K562 (cell line): ENCODE results near the gene MAP3K14. TPM values are rescaled to one million over a fixed set of nuclear protein-coding genes. Genes with fewer than 3 reads are reported as not detected.

Source experiments
- CSDE1 ChIP-seq, 2 experiments: fragments of 450-650 bp; IDR thresholded peaks; 2 replicates each; pipeline ENCODE4 v1.6.1; 2016; ENCODE audit warnings: mild to moderate bottlenecking in 1 of 2
- HBP1 ChIP-seq: fragments of 450-650 bp; formaldehyde crosslinking; IDR thresholded peaks from 2 replicates; pipeline ENCODE4 v1.4.0; 2022; ENCODE audit warnings: missing genetic modification characterization
- IRF1 ChIP-seq: sonication (generic); formaldehyde crosslinking; IDR thresholded peaks from 2 replicates; pipeline ENCODE4 v1.8.0; 2022; ENCODE audit warnings: missing genetic modification reagents, mild to moderate bottlenecking, borderline replicate concordance
- MCM7 ChIP-seq, 2 experiments: fragments of 450-650 bp; IDR thresholded peaks; 2 replicates each; pipeline ENCODE4 v1.6.1; 2016 to 2018
- MLLT1 ChIP-seq, 2 experiments: fragments of 450-650 bp; IDR thresholded peaks; 2 replicates each; pipeline ENCODE4 v1.6.1; 2016
- NCOR1 ChIP-seq: fragments of 450-650 bp; IDR thresholded peaks from 2 replicates; pipeline ENCODE4 v1.6.1; 2016; ENCODE audit warnings: mild to moderate bottlenecking, moderate library complexity
- OTX1 ChIP-seq: fragments of 450-650 bp; formaldehyde crosslinking; IDR thresholded peaks from 2 replicates; pipeline ENCODE4 v1.4.0; 2022; ENCODE audit warnings: mild to moderate bottlenecking
- PATZ1 ChIP-seq: fragments of 250-450 bp; sonication (Bioruptor Pico); IDR thresholded peaks from 2 replicates; pipeline ENCODE4 v1.5.0; 2020; ENCODE audit warnings: mild to moderate bottlenecking, borderline replicate concordance
- SRSF9 ChIP-seq: fragments of 200-400 bp; formaldehyde crosslinking; IDR thresholded peaks from 2 replicates; pipeline ENCODE4 v1.6.1; 2017; ENCODE audit warnings: low read depth, low read length, borderline replicate concordance
- TAF15 ChIP-seq: fragments of 200-400 bp; formaldehyde crosslinking; IDR thresholded peaks from 2 replicates; pipeline ENCODE4 v1.6.1; 2017; ENCODE audit warnings: mild to moderate bottlenecking, low read depth, low read length, moderate library complexity
- ZBTB8A ChIP-seq: fragments of 450-650 bp; IDR thresholded peaks from 2 replicates; pipeline ENCODE4 v1.6.1; 2018; ENCODE audit warnings: mild to moderate bottlenecking, moderate library complexity; ENCODE audit not compliant: partially characterized antibody
- ZNF398 ChIP-seq: fragments of 250-450 bp; sonication (Bioruptor Pico); IDR thresholded peaks from 2 replicates; pipeline ENCODE4 v1.8.0; 2021; ENCODE audit warnings: moderate library complexity, mild to moderate bottlenecking, inconsistent platforms
- ZNF518B ChIP-seq: fragments of 250-450 bp; sonication (Bioruptor Pico); IDR thresholded peaks from 2 replicates; pipeline ENCODE4 v1.5.0; 2021; ENCODE audit warnings: mild to moderate bottlenecking, moderate library complexity
- ZNF584 ChIP-seq: fragments of 200-800 bp; sonication (Bioruptor generic); IDR thresholded peaks from 2 replicates; pipeline ENCODE4 v1.6.1; 2016; ENCODE audit warnings: low read depth, mild to moderate bottlenecking, missing genetic modification characterization, missing compliant biosample characterization
- ZNF780A ChIP-seq: fragments of 250-450 bp; sonication (Bioruptor Pico); IDR thresholded peaks from 2 replicates; pipeline ENCODE4 v1.5.0; 2021; ENCODE audit warnings: mild to moderate bottlenecking
- polyA plus RNA-seq, 8 experiments: library from polyadenylated mRNA; depleted of rRNA in 4 of 8; stranded (reverse) in 5 of 8; unstranded in 3 of 8; fragments of >200 nt; fragmentation: Nextera tagmentation in 2 of 8; fragmentation: Illumina TruSeq in 1 of 8; extraction: Ambion mirVana in 2 of 8; extraction: Trizol in 1 of 8; gene quantifications; 2 replicates each; pipeline versions ENCODE4 v1.2.1 to v1.2.3, GENCODE V29; 2011 to 2014; ENCODE audit warnings: inconsistent platforms in 1 of 8, missing spikeins in 1 of 8
- total RNA-seq, 7 experiments: library from RNA; depleted of rRNA in 6 of 7; stranded (reverse); fragments of >200 nt in 6 of 7; fragmentation: Illumina TruSeq in 2 of 7; extraction: Trizol in 2 of 7; gene quantifications; 2 replicates each; pipeline versions ENCODE4 v1.2.1 to v1.2.3, GENCODE V29; 2011 to 2021; ENCODE audit warnings: low replicate concordance in 1 of 7

Gene MAP3K14
- total and polyA plus RNA-seq, 9 of the 15 experiments (the other 6 are each of a cell fraction or from before 2014, with no cell fraction given) = 0.45 to 8.7 (median 3.2) TPM

GRCh38 chr17:45345554-45346215, 28.9 kb upstream of the MAP3K14 start (continued):
- TF ChIP-seq IRF1 (CRISPR knock-in tag) (no peak), ZNF584 (CRISPR knock-in tag) (0 out of 2 replicates have a peak, but pooled peaks have one; percentile 64), ZBTB8A (no peak), CSDE1 (IDR thresholded peaks at IDR 0.05) (no peak), ZNF780A (CRISPR knock-in tag) (no peak), TAF15 (no peak), ZNF398 (CRISPR knock-in tag) (no peak), PATZ1 (CRISPR knock-in tag) (no peak), OTX1 (CRISPR knock-in tag) (peak; percentile 65; the same call in 1 of the 2 replicates), HBP1 (CRISPR knock-in tag) (peak; percentile 44; the same call in 1 of the 2 replicates), SRSF9 (no peak), MCM7 (IDR thresholded peaks at IDR 0.05) (no peak), ZNF518B (CRISPR knock-in tag) (0 out of 2 replicates have a peak, but pooled peaks have one; percentile 31), NCOR1 (peak; percentile 97), MLLT1 (IDR thresholded peaks at IDR 0.05) (peak in 1 of 2 experiments; percentile 61; a peak in 2 of 4 replicates)
